ENCODE data around the gene DHX32. TPM values are rescaled to one million over a fixed set of nuclear protein-coding genes. Genes with fewer than 3 reads are reported as not detected.
"Not testable (repeated sequence)": the region's sequence is repeated elsewhere in the genome, so short reads cannot be mapped to it uniquely, and the experiment has no call there.

Gene DHX32, protein sequence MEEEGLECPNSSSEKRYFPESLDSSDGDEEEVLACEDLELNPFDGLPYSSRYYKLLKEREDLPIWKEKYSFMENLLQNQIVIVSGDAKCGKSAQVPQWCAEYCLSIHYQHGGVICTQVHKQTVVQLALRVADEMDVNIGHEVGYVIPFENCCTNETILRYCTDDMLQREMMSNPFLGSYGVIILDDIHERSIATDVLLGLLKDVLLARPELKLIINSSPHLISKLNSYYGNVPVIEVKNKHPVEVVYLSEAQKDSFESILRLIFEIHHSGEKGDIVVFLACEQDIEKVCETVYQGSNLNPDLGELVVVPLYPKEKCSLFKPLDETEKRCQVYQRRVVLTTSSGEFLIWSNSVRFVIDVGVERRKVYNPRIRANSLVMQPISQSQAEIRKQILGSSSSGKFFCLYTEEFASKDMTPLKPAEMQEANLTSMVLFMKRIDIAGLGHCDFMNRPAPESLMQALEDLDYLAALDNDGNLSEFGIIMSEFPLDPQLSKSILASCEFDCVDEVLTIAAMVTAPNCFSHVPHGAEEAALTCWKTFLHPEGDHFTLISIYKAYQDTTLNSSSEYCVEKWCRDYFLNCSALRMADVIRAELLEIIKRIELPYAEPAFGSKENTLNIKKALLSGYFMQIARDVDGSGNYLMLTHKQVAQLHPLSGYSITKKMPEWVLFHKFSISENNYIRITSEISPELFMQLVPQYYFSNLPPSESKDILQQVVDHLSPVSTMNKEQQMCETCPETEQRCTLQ
- polyA plus RNA-seq (ENCODE audit: insufficient read length) = 19.9 TPM

GRCh38 chr10:125881192-125881591 lies at the start of gene DHX32:
TSS of gene DHX32 (minus strand) at chr10:125881292. CDS start at chr10:125880824, 468 bp downstream.
- no peak for DNase-seq (ENCODE audit: low read depth)

GRCh38 chr10:125929618-125930017 lies 48.5 kb upstream of the DHX32 start:
- no peak for DNase-seq (ENCODE audit: low read depth)

DNA sequence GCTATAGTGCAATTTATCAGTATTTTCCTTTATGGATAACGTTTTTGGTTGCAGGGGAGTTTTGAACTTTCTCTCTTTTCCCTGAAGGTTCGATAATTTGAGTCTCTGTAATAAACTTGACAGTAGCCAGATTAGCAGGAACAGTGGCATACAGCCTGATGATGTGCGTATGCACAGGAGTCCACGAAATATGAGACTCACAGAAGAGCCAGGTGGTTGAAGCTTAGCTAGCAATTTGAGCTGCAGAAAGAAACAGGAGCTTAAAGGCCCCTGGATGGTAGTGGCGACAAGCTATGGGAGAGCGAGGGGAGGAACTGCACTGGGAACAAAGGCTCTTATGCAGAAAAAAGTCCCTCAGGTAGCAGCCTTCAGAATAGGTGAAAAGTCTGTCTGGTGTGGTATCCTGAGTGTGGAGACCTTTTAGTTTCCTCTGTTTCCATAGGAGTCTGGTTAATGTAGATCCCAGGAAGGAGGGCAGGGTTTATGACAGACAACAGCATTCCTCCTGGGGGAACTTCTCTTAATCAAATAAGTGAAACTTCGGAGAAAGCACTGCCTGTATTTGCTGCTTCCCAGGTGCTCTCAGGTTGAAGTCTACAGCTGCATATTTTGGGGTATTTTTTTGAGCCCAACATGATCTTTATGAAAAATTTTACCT lies 48.0 kb upstream of the DHX32 start:
- no peak for DNase-seq (ENCODE audit: low read depth)

DNA sequence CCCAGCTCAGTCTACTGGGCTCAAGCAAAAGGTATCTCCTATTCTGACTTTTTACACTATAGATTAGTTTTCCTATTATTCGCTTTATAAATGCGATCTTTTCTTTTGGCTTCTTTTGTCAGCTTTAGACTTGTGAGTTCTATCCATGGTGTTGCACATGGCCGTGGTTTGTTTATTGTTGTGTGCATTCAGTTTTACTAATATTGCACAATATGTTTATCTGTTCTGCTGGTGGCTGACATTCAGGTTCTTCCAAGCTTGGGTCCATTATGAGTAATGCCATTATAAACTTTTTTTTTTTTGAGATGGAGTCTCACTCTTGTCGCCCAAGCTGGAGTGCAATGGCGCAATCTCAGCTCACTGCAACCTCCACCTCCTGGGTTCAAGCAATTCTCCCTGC lies 46.2 kb upstream of the DHX32 start:
- DNase-seq (ENCODE audit: low read depth) = not testable (repeated sequence)

- DNase-seq (ENCODE audit: low read depth) = no peak
These were observed 45.2 kb upstream of the DHX32 start for GRCh38 chr10:125926247-125926646.

- no peak for DNase-seq (ENCODE audit: low read depth)
These were observed 44.3 kb upstream of the DHX32 start for GRCh38 chr10:125925262-125925834.

GRCh38 chr10:125921643-125922306 lies 40.7 kb upstream of the DHX32 start:
- DNase-seq (ENCODE audit: low read depth) = not testable (repeated sequence)

- not testable (repeated sequence) for DNase-seq (ENCODE audit: low read depth)
These were observed 36.7 kb upstream of the DHX32 start for GRCh38 chr10:125917704-125918361.

DNA sequence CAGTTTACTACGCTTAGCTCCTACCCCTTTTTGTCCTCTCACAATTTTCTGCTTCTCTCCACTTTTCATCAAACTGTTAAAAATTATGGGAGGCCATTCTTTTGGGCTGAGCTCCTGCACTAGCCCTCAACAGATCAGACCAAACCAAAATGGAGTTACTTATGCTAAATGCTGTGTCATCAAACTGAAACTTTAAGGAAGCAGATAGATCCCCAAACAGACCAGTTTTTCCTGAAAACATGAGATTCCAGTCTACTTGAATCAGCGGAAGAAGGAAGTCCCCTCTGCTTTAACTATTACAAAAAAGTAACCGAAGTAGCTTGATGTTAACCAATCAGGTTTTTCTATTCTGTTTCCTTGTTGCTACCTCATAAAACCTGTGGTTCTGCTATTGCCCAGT lies 35.9 kb upstream of the DHX32 start:
- no peak for DNase-seq (ENCODE audit: low read depth)

DNA sequence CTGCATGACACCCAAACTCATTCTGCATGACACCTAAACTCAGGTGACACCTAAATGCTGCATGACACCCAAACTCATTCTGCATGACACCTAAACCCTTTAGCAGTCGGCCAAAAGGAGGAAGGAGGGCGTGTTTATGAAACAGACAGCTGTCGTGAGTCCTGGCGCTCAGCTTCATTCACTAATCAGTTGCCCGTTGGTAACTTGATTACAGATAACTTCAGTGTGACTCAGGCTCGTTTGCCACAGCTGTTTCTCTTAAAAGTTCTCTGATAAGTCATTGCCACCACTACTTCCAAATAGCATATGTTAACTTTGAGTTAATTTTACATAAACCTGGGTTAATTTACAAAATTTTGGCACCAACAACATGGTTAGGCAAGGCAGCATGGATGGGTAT lies 32.2 kb upstream of the DHX32 start:
- DNase-seq (ENCODE audit: low read depth) = not testable (repeated sequence)

GRCh38 chr10:125911990-125912389 lies 30.9 kb upstream of the DHX32 start:
- DNase-seq (ENCODE audit: low read depth) = no peak

GRCh38 chr10:125911145-125911544 lies 30.1 kb upstream of the DHX32 start:
- no peak for DNase-seq (ENCODE audit: low read depth)

- DNase-seq (ENCODE audit: low read depth) = not testable (repeated sequence)
These were observed 28.4 kb upstream of the DHX32 start for GRCh38 chr10:125909491-125909890.

- DNase-seq (ENCODE audit: low read depth) = not testable (repeated sequence)
These were observed 27.7 kb upstream of the DHX32 start for GRCh38 chr10:125908813-125909212.

GRCh38 chr10:125907598-125907997 lies 26.5 kb upstream of the DHX32 start:
- not testable (repeated sequence) for DNase-seq (ENCODE audit: low read depth)

- not testable (repeated sequence) for DNase-seq (ENCODE audit: low read depth)
These were observed 24.2 kb upstream of the DHX32 start for GRCh38 chr10:125905069-125905994.

- not testable (repeated sequence) for DNase-seq (ENCODE audit: low read depth)
These were observed 22.1 kb upstream of the DHX32 start for GRCh38 chr10:125903135-125903640.

GRCh38 chr10:125900963-125901362 lies 19.9 kb upstream of the DHX32 start:
- not testable (repeated sequence) for DNase-seq (ENCODE audit: low read depth)

GRCh38 chr10:125897317-125897716 lies 16.2 kb upstream of the DHX32 start:
- DNase-seq (ENCODE audit: low read depth) = not testable (repeated sequence)
